Amniotic epithelial cell (primary cell): ENCODE results near the gene YAP1.
"Not testable (repeated sequence)": the region's sequence is repeated elsewhere in the genome, so short reads cannot be mapped to it uniquely, and the experiment has no call there.

Source experiments
- DNase-seq: peaks from one replicate; pipeline ENCODE4 v3.0.0-alpha.2; 2010; ENCODE audit warnings: low read depth

The YAP1 gene

DNA sequence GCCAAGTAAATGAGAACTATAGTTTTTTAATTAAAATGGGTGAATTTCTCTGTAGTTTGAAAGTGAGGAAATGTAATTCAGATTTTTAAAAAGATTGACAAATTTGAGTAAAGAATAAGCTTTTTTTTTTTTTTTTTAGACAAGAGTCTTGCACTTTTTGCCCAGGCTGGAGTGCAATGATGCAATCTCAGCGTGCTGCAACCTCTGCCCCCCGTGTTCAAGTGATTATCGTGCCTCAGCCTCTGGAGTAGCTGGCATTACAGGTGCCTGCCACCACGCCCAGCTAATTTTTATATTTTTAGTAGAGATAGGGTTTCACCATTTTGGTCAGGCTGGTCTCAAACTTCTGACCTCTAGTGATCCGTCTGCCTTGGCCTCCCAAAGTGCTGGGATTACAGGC, 90.1 kb downstream of the YAP1 start:
- not testable (repeated sequence) for DNase-seq

DNA sequence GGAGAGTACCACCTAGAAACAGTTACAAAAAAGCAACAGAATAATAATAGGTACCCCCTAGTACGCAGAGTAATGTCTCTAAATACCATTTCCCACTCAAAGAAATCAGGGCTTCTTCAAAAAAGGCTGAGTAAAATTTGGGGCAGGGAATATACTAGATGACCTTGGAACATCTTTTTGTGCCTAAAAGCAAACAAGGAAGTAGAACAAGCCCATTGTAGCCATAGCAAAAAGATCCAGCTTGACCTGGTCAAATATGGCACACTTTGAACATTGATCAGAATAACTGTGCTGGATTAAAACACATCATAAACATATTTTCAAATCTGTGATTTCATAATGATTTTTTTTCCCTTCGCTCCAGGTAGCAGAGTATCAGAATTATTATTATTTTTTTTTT, 91.5 kb downstream of the YAP1 start:
- DNase-seq: no peak

DNA sequence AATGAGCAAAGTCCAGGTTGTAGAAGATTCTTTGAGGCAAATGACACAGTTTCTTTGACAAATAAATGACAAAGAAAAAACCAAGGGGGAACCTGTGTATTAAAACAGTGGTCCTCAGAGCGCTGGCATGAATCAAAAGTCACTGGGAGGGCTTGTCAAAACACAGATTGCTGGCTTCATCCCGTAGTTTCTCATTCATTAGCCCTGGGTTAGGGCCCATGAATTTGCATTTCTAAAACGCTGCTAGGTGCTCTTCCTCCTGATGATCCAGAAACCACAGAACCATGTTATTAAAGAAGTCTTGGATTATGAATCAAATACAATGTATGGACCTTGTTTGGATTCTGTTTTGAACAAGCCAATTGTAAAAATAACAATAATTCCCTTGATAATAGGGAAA, 92.7 kb downstream of the YAP1 start:
- no peak for DNase-seq

DNA sequence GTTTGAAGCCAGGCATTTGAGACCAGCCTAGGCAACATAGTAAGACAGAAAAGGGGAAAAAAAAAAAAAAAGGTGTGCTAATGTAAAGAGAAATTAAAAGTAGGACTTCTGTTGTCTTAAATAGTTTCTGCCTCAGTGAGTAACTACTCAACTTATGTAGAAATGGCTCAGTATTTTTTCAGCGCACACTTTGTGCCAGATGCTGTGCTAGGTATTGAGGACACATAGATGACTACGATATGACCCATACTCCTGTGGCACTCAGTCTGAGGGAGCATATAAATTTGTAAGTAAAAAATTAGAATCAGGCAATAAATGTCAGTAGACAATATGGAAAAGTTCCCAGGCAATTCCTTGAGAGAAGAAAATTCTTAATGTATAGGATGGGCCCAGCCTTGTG, 93.9 kb downstream of the YAP1 start:
- DNase-seq: no peak

DNA sequence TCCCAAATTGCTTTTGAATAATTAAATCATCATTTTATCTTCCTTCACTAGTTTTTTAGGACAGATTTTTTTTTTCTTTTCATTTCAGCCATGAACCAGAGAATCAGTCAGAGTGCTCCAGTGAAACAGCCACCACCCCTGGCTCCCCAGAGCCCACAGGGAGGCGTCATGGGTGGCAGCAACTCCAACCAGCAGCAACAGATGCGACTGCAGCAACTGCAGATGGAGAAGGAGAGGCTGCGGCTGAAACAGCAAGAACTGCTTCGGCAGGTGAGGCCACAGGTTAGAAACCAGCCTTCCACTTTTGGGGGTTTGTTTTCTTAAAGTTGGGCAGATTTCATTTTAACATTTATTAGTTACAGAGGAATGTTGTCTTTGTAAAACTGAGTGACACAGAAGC, 95.6 kb downstream of the YAP1 start:
- DNase-seq: no peak

DNA sequence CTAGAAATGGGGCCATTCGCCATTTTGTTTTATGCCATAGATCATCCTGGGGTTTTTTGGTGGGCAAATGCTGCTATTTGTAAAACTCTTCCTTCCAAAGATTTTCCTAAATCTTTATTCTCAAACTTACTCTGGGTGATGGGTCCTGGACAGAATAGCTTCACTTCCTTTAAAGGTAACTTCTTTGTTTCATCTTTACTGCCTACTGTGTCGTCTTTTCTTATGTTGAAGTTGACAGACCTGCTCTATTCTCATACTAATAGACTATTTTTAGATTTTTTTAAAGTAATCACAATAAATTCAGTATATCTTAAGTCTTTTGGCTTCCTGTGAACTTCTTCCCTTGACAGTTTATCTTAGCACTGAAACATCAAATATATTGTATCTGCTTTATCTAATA, 98.6 kb downstream of the YAP1 start:
- no peak for DNase-seq

DNA sequence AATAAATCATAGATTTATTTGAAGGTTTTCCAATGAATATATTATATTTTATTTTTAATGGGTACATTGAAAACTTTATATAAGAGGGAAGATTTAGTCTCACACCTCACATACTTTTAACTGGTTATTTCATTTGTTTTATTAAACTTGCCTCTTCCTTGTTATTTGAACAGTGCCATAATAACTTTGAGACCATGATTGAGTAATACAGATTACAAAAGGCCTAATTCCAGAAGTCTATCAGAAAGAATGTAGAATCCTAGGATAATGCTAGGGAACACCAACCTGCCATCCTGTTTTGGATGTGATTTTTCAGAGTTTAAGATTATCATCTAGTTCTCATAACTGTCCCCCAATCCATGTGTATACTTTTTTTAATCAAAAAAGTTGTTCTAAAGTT, 104.4 kb downstream of the YAP1 start:
- peak; percentile 27 for DNase-seq

DNA sequence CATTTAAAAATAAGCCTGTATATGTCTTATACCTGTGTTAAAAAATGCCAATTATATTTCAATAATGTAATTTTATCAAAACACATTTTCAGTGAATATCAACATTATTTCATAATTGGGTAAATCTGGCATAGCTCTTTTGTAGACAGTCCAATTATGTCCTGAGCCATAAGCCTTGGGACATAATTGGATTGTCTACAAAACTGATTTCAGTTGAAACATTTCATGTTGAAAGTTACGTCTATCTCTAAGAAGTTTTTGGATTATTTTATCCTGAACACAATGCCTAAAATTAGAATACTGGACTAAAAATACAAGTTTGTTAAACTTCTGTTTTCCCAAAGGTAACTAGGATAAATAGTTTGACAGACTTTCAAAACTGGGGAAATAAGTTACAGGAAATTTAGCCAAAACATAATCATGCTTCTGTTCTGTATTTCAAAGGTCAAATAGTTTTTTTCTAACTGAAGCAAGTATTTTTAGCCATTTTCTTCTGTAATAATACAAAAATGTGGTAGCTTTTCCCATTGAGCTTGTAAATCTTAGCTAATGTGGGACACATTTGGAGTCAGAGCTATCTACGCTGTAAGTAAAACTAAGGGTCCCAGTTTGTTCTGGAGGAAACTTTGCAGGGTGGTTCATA, 106.3 kb downstream of the YAP1 start:
- no peak for DNase-seq

DNA sequence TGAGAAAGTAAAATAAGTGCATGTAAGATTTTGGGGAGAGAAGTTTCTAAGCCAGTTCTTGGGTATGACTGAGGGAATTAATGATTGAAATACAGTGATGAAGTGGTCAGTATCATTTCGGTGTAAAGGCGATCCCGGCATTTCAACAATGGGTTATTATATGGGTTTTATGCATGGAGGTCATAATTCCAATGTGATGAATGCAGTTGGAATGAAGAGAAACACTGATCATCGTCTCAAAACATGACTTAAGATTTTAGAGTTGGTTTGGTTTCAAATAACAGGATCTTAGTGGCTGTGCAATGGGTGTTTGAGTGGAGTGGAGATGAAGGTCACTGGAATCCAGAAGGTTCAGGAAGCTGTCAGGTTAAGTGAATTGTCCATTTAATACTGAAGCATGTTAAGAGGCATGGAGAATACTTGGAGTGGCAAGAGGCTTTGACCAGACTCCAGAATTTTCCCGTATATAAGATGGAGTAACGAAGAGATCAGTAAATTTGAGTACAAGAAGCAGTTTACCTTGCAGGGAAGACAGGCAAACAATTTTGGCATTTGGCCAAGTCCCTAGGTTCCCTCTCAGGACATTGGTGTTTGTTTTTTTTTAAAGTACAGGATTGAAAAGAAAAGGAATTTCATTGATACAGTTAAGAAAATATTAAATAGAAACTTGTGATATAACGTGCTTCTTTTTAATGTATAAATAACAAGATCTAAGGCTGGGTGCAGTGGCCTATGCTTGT, 110.7 kb downstream of the YAP1 start:
- DNase-seq: peak; percentile 41

DNA sequence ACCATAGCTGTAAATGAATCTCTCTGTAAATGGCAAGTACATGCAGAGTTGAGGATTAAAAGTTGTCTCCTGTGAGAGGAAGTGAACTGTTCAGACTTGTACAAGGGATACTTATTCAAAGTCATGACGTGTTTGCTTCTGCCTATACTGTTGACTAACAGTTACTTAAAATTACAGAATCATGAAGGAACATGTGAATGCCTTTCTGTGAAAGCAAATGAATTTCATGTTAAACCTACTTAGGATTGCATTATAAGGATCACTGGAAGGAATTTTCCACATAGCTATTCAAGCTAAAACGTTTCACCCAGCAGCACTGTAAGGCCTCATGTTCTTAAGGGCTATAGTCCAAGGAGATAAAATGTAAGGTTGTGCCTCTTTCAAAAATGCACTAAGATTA, 113.6 kb downstream of the YAP1 start:
- DNase-seq: peak; percentile 93

DNA sequence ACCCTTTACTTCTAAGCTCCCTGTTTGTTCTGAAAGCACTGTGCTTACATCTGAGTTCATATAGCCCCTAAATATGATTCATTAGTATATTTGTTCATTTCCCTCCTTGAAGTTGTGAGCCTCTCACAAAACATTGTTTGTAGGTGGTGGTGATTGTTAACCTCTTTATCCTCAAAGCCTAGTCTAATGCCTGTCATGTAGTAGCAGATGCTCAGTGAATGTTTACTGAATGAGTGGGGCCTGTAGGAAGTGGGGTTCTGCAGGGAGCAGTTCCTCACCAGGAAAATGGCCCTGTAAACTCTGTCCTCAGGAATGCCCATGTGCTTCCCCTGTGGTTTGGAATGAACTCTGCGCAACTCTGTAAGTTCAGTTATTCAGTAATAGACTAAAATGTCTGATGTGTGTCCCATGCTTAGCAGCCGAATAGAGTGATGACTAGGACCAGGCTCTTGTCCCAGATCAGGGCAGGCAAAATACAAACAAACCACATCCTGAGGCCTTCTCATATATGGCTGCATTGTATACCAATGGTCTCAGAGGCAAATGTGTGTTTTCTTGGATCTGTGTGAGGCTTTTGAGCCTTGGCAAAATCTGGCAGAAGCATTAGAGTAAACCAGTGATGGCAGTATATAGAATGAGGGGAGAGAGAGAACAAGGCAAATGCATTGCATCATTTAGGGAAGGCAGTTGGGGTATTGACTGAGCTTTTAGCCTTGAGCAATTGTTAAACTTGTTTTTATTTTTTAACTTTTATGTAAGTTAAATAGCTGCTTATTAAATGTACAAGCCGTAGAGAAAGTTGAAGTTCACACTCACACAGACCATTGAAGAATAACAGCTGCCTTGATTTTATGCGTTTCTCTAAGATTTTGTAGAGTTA, 115.7 kb downstream of the YAP1 start:
- peak; percentile 89 for DNase-seq

DNA sequence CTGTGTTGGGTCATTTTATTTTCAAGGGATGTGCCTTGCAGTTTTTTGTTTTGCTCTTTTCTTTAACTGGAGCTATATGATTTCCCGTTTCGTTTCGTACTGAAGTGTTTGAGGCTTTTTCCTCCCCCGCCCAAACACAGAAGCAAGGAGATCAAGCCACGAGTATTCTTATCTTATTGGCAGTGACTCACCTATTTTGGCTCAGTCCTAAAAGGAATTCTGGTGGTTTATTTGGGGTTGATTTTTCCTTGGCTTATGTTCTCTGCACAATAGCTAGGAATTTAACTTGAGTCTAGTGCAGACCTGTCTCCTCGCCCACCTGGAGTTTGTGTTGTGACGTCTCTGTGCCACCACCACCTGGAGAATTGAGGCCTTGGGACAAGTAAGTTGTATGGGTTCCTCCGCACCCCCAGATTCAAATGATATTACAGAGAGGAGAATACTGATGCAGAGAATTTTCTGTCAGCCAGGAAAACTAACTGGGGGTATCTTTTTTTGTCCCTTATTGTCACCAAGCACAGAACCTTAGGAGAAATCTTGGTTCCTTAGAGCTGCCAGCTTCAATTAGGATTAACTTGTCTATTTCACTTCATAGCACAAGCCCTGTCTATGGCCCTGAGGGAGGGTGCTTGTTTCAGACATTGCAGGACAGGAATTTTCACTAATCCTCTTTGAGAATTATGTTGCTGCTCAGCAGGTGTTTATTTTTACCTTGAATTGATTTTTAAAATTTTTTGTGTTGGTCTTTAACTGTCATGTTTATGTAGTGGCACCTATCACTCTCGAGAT, 116.6 kb downstream of the YAP1 start:
- DNase-seq: peak; percentile 88

DNA sequence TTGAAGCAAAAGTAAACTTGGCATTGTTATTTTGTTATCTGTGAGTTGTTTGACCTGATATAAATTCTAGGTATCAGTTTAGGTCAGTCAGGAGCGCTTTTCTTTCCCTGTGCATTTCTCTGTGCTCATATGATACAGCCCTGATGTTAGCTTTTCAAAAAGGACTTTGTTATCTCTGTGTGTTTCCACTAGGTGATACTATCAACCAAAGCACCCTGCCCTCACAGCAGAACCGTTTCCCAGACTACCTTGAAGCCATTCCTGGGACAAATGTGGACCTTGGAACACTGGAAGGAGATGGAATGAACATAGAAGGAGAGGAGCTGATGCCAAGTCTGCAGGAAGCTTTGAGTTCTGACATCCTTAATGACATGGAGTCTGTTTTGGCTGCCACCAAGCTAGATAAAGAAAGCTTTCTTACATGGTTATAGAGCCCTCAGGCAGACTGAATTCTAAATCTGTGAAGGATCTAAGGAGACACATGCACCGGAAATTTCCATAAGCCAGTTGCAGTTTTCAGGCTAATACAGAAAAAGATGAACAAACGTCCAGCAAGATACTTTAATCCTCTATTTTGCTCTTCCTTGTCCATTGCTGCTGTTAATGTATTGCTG, 119.4 kb downstream of the YAP1 start:
- DNase-seq: no peak

DNA sequence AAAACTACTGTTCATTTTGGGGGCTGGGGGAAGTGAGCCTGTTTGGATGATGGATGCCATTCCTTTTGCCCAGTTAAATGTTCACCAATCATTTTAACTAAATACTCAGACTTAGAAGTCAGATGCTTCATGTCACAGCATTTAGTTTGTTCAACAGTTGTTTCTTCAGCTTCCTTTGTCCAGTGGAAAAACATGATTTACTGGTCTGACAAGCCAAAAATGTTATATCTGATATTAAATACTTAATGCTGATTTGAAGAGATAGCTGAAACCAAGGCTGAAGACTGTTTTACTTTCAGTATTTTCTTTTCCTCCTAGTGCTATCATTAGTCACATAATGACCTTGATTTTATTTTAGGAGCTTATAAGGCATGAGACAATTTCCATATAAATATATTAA, 119.9 kb downstream of the YAP1 start:
- no peak for DNase-seq

DNA sequence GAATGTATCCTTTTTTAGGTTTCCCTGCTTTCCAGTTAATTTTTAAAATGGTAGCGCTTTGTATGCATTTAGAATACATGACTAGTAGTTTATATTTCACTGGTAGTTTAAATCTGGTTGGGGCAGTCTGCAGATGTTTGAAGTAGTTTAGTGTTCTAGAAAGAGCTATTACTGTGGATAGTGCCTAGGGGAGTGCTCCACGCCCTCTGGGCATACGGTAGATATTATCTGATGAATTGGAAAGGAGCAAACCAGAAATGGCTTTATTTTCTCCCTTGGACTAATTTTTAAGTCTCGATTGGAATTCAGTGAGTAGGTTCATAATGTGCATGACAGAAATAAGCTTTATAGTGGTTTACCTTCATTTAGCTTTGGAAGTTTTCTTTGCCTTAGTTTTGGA, 120.7 kb downstream of the YAP1 start:
- no peak for DNase-seq

DNA sequence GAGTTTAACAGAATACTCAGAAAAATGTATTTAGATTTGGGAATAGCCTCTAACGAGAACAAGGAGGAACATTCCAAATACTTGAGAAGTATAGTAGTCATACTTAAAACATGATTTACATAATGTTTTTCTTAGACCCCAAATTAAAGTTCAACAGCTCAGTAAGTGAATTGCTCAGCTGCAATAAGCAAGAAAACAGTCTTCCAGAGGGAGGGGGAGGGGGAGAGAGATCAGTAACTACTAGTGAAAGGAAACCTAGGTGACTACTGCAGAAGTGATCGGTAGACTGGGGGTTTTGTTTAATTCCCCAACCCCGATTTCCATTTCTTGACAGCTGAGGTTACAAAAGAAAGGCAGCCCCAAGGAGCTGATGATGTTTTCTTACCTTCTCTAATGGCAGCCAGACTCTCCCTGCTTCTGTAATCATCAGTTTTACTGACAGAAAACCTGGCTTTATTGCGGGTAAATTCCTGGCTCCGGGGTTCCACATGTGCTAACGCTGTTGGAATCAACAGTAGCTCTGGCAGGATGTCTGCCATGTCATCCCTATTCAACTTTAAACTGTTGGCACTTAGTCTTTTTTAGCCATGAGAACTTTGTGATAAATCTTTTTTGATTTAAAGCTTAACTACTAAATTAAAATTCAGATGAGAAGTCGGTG, 124.7 kb downstream of the YAP1 start:
- peak; percentile 13 for DNase-seq

DNA sequence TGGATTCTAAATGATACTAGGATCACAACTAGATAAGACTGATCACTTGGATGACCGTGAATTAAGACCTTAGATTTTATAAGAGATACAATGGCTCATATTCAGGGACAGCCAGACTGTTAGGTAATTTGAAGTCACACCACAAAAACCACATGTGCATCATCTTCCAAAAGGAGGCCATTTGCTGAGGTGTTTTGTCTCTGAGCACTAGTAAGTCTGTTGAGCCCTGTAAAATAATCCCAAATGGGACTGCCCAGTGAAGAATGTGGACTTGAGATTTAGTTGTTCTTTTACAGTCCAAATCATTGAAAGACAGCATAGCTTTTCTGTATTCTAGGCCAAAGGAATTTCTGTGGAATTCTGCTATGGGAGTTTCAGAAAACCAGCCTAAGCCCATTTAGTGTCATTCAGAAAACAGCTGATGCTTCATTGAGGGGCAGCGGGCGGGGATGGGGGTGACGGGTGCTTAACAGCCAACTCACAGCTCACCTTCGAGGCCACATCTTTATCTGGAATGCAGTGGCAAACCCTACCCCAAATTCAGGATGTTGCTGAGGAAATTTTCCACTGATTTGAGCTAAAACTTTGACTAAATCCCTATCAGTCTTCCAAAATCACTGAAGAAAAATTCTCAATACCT, 127.0 kb downstream of the YAP1 start:
- peak; percentile 72 for DNase-seq

DNA sequence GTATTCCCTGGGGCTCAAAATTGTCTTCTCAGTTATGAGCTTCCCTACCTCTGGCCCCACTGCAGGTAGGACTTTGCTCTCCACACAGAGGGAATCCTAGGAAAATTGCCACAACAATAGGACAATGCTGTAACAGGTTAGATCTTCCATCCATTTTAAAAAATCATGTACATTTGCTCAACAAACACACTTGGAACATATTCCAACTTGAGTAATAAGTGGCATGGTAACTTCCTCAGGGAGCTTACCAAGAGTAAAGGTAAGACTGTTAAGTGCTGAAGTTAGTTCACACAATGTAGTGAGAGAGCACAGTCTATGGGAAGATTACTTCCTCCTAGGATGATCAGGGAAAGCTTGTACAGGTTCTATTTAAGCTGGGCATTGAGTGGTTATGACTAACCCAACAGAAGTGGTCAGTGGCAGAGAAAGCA, 128.2 kb downstream of the YAP1 start:
- DNase-seq: no peak

DNA sequence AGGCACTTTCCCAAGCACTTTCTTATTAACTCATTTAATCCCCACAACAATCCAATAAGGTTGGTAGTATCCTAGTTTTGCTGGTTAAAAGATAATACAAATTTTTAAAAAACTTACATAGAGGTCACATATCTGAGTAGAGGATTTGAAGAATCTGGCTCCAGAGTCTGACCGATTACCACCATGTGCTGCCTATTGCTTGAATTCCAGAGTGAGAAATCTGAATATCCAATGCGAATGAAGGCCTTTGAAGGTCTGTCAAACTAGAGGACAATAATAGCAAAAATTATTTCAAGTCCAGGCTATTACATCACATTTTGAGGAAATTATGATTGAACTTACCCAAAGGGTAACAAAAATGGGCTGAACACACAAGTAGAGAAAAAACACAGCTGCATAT, 129.2 kb downstream of the YAP1 start:
- DNase-seq: no peak

DNA sequence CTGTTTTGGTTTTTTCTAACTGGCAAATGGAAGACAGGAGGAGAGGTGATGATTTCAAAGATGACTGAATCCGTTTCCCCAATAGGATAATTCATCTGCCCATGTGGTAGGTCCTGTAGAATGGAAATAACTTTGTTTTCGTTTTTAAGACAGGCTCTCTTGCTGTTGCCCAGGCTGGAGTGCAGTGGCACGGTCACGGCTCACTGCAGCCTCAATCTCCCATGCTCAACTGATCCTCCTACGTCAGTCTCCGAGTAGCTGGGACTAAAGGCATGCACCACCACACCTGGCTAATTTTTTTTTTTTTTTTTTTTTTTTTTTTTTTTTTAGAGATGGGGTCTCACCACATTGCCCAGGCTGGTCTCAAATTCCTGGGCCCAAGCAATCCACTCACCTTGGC, 129.7 kb downstream of the YAP1 start:
- DNase-seq: no peak

DNA sequence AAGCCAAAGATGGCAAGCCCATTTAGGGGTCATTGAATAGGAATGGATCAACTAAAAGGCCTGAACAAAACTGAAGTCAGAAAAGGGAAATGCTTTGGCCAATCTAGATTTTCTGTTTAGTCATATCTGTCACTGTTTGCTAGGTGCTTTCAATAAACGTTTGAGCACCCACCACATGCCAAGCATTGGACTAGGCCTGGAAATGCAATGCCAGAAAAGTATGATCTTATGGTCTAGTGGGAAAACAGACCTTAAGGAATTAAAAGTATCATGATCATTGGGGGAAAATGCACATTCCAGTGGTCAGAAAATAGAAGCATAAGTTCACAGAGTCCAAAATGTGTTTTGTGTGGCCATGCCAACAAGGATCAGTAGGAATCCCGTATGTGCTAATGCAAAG, 130.3 kb downstream of the YAP1 start:
- peak; percentile 44 for DNase-seq
